Sigmoid colon (tissue), 7 donors: ENCODE data around the gene BRAF. TPM values are rescaled to one million over a fixed set of nuclear protein-coding genes. Genes with fewer than 3 reads are reported as not detected.

Source experiments
- DNase-seq: peaks from one replicate; pipeline ENCODE4 v3.0.0-alpha.2; 2019
- H3K27ac ChIP-seq, 4 donors: fragments of 200-600 bp; sonication (generic); one replicate each; pipeline ENCODE4 v1.5.1; 2016 to 2019; ENCODE audit warnings: mild to moderate bottlenecking in 1 of 4
- H3K27me3 ChIP-seq, 3 donors: fragments of 200-600 bp; sonication (generic); one replicate each; pipeline ENCODE4 v1.5.1; 2019; ENCODE audit warnings: mild to moderate bottlenecking in 1 of 3
- H3K36me3 ChIP-seq, 4 donors: fragments of 200-600 bp; sonication (generic); one replicate each; pipeline ENCODE4 v1.5.1; 2016 to 2019
- H3K4me1 ChIP-seq, 4 donors: fragments of 200-600 bp; sonication (generic); one replicate each; pipeline ENCODE4 v1.5.1; 2017 to 2019
- H3K4me3 ChIP-seq, 4 donors: fragments of 200-600 bp; sonication (generic); one replicate each; pipeline ENCODE4 v1.5.1; 2017 to 2019; ENCODE audit warnings: mild to moderate bottlenecking in 2 of 4, moderate library complexity in 1 of 4
- H3K9me3 ChIP-seq, 4 donors: fragments of 200-600 bp in 3 of 4; sonication (generic) in 3 of 4; one replicate each; pipeline versions ENCODE4 v1.5.1 to v1.6.1; 2013 to 2019
- EP300 ChIP-seq, 4 donors: sonication (generic); formaldehyde crosslinking; IDR thresholded peaks; one replicate each; pipeline ENCODE4 v1.6.1; 2017; ENCODE audit warnings: antibody characterized with exemption in 4 of 4
- POLR2A ChIP-seq, 2 donors: fragments of 450-650 bp; IDR thresholded peaks; one replicate each; pipeline ENCODE4 v1.6.1; 2016; ENCODE audit warnings: antibody characterized with exemption in 2 of 2, mild to moderate bottlenecking in 2 of 2, moderate library complexity in 2 of 2
- POLR2AphosphoS5 ChIP-seq, 4 donors: sonication (generic); formaldehyde crosslinking; IDR thresholded peaks; one replicate each; pipeline ENCODE4 v1.6.1; 2017; ENCODE audit warnings: antibody characterized with exemption in 4 of 4
- WGBS, 2 donors: extraction: QIAGEN DNeasy Blood & Tissue Kit; methylation state at CpG; one replicate each; pipeline ENCODE4 v1.1.7; 2013; 5-methylcytosine and 5-hydroxymethylcytosine counted together
- intact Hi-C: fragments of 100-400 bp; cut with DNase I; formaldehyde crosslinking; loops from one replicate; pipeline ENCODE4 v1.15.1; 2023
- polyA plus RNA-seq, 3 donors: library from polyadenylated mRNA; stranded (reverse); fragments of 200-250 nt; gene quantifications; one replicate each; pipeline ENCODE4 v1.2.3, GENCODE V29; 2013
- total RNA-seq, 4 donors: library from RNA; depleted of rRNA; stranded (reverse); fragments of >200 nt; gene quantifications; one replicate each; pipeline ENCODE4 v1.1.0, GENCODE V29; 2016
- TF ChIP-seq, protein P1 (sequence below), 4 experiments: fragments of 450-650 bp in 3 of 4; fragments of 200-600 bp in 1 of 4; IDR thresholded peaks; one replicate each; pipeline ENCODE4 v1.5.1; 2016 to 2019; ENCODE audit warnings: antibody characterized with exemption in 4 of 4, mild to moderate bottlenecking in 3 of 4, moderate library complexity in 2 of 4
- donor health status: healthy with polysubstance abuse.
- donor health status: Bipolar disorder and iron deficiency.
- donor health status: healthy.

The BRAF gene
- total and polyA plus RNA-seq, 7 donors, result 4.8 to 64.8 (median 43.1) TPM

GRCh38 chr7:140873434-140873833 is 51.3 kb downstream of the BRAF start:
- H3K27ac ChIP-seq, result no peak overlapping the region
- DNase-seq, result no peak
- H3K4me1 ChIP-seq, result peaks cover 0 to 33% (median 11%) of the 10 kb centered on the region in 4 donors
- H3K36me3 ChIP-seq, result no peaks in the 10 kb centered on the region
- H3K4me3 ChIP-seq, result no peak overlapping the region
- 85 to 97% methylated on average over 4 of the region's 4 CpGs for WGBS, 2 donors
- no peak for TF ChIP-seq POLR2AphosphoS5 (IDR thresholded peaks at IDR 0.05)
- TF ChIP-seq EP300 (IDR thresholded peaks at IDR 0.05), result no peak
- TF ChIP-seq POLR2A (IDR thresholded peaks at IDR 0.05), result no peak
- TF ChIP-seq, protein P1, sequence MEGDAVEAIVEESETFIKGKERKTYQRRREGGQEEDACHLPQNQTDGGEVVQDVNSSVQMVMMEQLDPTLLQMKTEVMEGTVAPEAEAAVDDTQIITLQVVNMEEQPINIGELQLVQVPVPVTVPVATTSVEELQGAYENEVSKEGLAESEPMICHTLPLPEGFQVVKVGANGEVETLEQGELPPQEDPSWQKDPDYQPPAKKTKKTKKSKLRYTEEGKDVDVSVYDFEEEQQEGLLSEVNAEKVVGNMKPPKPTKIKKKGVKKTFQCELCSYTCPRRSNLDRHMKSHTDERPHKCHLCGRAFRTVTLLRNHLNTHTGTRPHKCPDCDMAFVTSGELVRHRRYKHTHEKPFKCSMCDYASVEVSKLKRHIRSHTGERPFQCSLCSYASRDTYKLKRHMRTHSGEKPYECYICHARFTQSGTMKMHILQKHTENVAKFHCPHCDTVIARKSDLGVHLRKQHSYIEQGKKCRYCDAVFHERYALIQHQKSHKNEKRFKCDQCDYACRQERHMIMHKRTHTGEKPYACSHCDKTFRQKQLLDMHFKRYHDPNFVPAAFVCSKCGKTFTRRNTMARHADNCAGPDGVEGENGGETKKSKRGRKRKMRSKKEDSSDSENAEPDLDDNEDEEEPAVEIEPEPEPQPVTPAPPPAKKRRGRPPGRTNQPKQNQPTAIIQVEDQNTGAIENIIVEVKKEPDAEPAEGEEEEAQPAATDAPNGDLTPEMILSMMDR (IDR thresholded peaks at IDR 0.05), result no peak
- H3K9me3 ChIP-seq, result no peaks in the 10 kb centered on the region
- H3K27me3 ChIP-seq, result no peaks in the 10 kb centered on the region
- intact Hi-C loops, result no loop called here

DNA sequence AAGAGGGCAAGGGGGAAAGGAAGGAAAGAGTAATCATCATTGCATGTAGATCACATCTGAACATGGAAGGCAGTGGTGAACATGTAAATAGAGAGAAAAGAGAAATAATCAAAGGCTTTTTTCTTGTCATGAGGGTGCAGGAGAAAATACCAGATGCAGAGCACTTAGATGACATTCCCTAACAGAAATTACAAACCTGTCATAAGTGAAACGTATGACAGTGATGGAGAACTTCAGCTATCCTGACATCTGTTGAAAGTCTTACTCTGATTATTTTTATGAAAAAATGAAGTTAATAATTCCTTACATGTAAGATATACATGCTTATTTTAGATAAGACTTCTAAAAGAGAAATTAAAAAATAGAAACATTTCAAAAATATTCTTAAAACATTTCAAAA is 54.7 kb downstream of the BRAF start:
- Histone ChIP-seq H3K27me3 (no peaks in the 10 kb centered on the region), H3K4me3 (no peak overlapping the region), H3K36me3 (no peaks in the 10 kb centered on the region), H3K9me3 (no peaks in the 10 kb centered on the region), H3K4me1 (peaks cover 0 to 22% (median 10%) of the 10 kb centered on the region in 4 donors), H3K27ac (no peak overlapping the region)
- intact Hi-C loops, result no loop called here
- no peak for DNase-seq
- WGBS, 2 donors, result 69 to 83% methylated on average over 1 of the region's 1 CpG
- TF ChIP-seq EP300 (IDR thresholded peaks at IDR 0.05), result no peak
- TF ChIP-seq POLR2A (IDR thresholded peaks at IDR 0.05), result no peak
- TF ChIP-seq, protein P1 (IDR thresholded peaks at IDR 0.05), result no peak
- no peak for TF ChIP-seq POLR2AphosphoS5 (IDR thresholded peaks at IDR 0.05)

DNA sequence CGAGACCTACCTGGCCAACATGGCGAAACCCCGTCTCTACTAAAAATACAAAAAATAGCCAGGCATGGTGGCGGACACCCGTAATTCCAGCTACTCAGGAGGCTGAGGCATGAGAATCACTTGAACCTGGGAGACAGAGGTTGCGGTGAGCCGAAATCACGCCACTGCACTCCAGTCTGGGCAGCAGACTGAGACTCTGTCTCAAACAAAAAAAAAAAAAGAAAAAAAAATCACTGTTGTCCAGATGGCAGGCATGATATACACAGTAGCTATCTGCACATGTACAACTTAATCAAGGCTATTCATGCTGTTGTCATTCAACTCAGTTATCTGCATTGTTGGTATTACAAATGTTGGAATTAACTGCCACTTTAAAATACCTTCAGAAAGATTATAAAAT is 55.3 kb downstream of the BRAF start:
- WGBS, 2 donors, result 97 to 98% methylated on average over 8 of the region's 8 CpGs

DNA sequence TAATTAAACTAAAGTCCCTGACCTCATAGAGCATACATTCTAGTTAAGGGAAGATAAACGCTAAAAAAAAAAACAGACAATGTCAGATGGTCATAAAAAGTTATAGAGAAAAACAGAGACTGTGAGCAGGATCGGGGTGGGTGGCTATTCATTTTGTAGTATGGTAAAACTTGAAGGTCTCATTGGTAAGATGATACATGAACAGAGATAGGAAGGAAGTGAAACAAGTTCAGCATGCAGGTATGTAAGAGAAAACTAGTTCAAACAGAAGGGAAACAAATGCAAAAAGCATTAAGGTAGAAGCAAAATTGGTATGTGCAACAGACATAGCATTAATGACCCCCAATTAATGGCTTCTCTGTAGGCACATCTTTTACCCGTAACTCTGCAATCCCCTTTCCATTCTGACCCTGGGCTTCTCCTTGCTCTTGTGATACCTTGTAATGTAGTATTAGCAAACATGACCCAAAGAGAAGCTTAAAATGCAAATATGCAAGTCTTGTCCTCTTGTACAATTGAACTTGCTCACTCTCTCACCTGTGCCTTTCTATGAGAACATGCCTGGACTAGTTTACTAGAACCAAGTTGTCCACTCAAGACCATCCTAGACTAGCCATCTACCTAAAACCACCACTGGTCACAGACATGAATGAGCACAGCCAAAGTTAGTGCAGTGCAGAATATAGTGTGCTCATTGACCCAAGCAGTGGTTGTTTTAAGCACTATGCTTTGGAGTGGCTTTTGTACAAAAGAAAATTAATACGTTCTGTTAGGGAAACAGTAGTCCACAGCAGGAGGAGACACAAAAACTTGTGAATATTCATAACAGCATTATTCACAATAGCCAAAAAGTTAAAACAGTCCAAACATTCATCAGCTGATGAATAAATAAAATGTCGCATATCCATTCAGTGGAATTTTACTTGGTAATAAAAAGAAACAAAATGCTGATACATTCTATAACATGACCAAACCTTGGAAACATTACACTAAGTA is 57.0 kb downstream of the BRAF start:
- TF ChIP-seq POLR2A (IDR thresholded peaks at IDR 0.05), result no peak
- no peak for TF ChIP-seq EP300 (IDR thresholded peaks at IDR 0.05)
- TF ChIP-seq, protein P1 (IDR thresholded peaks at IDR 0.05), result no peak
- TF ChIP-seq POLR2AphosphoS5 (IDR thresholded peaks at IDR 0.05), result no peak
- DNase-seq, result no peak
- intact Hi-C loops, result no loop called here
- WGBS, 2 donors, result 81 to 89% methylated on average over 5 of the region's 5 CpGs
- Histone ChIP-seq H3K4me1 (peaks cover 0 to 16% (median 8%) of the 10 kb centered on the region in 4 donors), H3K27me3 (no peaks in the 10 kb centered on the region), H3K36me3 (no peaks in the 10 kb centered on the region), H3K27ac (no peak overlapping the region), H3K4me3 (no peak overlapping the region), H3K9me3 (no peaks in the 10 kb centered on the region)

More for the DNA sequence above, 55.3 kb downstream of the BRAF start:
- no peaks in the 10 kb centered on the region for H3K36me3 ChIP-seq
- H3K27ac ChIP-seq, result no peak overlapping the region
- intact Hi-C loops, result no loop called here
- TF ChIP-seq, protein P1 (IDR thresholded peaks at IDR 0.05), result no peak
- no peak for TF ChIP-seq POLR2A (IDR thresholded peaks at IDR 0.05)
- TF ChIP-seq EP300 (IDR thresholded peaks at IDR 0.05), result no peak
- no peak for TF ChIP-seq POLR2AphosphoS5 (IDR thresholded peaks at IDR 0.05)
- H3K4me3 ChIP-seq, result no peak overlapping the region
- no peak for DNase-seq
- H3K4me1 ChIP-seq, result peaks cover 0 to 22% (median 10%) of the 10 kb centered on the region in 4 donors
- no peaks in the 10 kb centered on the region for H3K9me3 ChIP-seq
- H3K27me3 ChIP-seq, result no peaks in the 10 kb centered on the region
